H9 (cell line): Measurements from ENCODE around the gene ROBO1. TPM values are rescaled to one million over a fixed set of nuclear protein-coding genes. Genes with fewer than 3 reads are reported as not detected.

Source experiments
- DNase-seq: peaks from one replicate; pipeline ENCODE4 v3.0.0-alpha.2; 2017
- H2AFZ ChIP-seq: one replicate; pipeline ENCODE4 v1.6.1; 2013; ENCODE audit warnings: mild to moderate bottlenecking, low read length, control low read depth, moderate library complexity
- H2AK5ac ChIP-seq: 2 replicates; pipeline ENCODE4 v1.6.1; 2013; ENCODE audit warnings: low read length, control low read depth, mixed read lengths; ENCODE audit not compliant: insufficient read length
- H2BK120ac ChIP-seq: one replicate; pipeline ENCODE4 v1.6.1; 2013; ENCODE audit warnings: low read depth, mild to moderate bottlenecking, low read length, control low read depth, inconsistent platforms; ENCODE audit not compliant: poor library complexity, severe bottlenecking
- H2BK12ac ChIP-seq: 2 replicates; pipeline ENCODE4 v1.6.1; 2013; ENCODE audit warnings: low read length, control low read depth, mixed read lengths, low read depth; ENCODE audit not compliant: insufficient read length
- H2BK15ac ChIP-seq: 2 replicates; pipeline ENCODE4 v1.6.1; 2013; ENCODE audit warnings: low read depth, low read length, control low read depth
- H2BK20ac ChIP-seq: one replicate; pipeline ENCODE4 v1.6.1; 2013; ENCODE audit warnings: low read depth, mild to moderate bottlenecking, low read length, control low read depth, inconsistent platforms; ENCODE audit not compliant: poor library complexity, severe bottlenecking
- H2BK5ac ChIP-seq: 2 replicates; pipeline ENCODE4 v1.6.1; 2013; ENCODE audit warnings: low read length, control low read depth, mixed read lengths; ENCODE audit not compliant: insufficient read length
- H3K14ac ChIP-seq: 2 replicates; pipeline ENCODE4 v1.6.1; 2013; ENCODE audit warnings: low read length, control low read depth; ENCODE audit not compliant: insufficient read depth
- H3K18ac ChIP-seq: 2 replicates; pipeline ENCODE4 v1.6.1; 2013; ENCODE audit warnings: low read depth, mild to moderate bottlenecking, mixed read lengths, low read length, control low read depth; ENCODE audit not compliant: insufficient read length
- H3K23ac ChIP-seq: 2 replicates; pipeline ENCODE4 v1.6.1; 2013; ENCODE audit warnings: low read length, control low read depth, mixed read lengths, low read depth; ENCODE audit not compliant: insufficient read length
- H3K23me2 ChIP-seq: 2 replicates; pipeline ENCODE4 v1.6.1; 2013; ENCODE audit warnings: low read depth, mild to moderate bottlenecking, mixed read lengths, low read length, control low read depth; ENCODE audit not compliant: insufficient read length, poor library complexity, severe bottlenecking
- H3K27ac ChIP-seq: 2 replicates; pipeline ENCODE4 v1.5.1; 2013; ENCODE audit warnings: low read length, control low read depth, mixed read lengths, low read depth; ENCODE audit not compliant: insufficient read length
- H3K27me3 ChIP-seq: 2 replicates; pipeline ENCODE4 v1.6.1; 2013; ENCODE audit warnings: low read length, control low read depth, inconsistent platforms; ENCODE audit not compliant: insufficient read depth
- H3K4ac ChIP-seq: 2 replicates; pipeline ENCODE4 v1.6.1; 2013; ENCODE audit warnings: low read depth, mild to moderate bottlenecking, control low read depth, inconsistent platforms, low read length, moderate library complexity
- H3K4me1 ChIP-seq: 2 replicates; pipeline ENCODE4 v1.6.1; 2013; ENCODE audit warnings: low read length, control low read depth, inconsistent platforms; ENCODE audit not compliant: insufficient read depth
- H3K4me2 ChIP-seq: 2 replicates; pipeline ENCODE4 v1.6.1; 2013; ENCODE audit warnings: low read length, control low read depth, mixed read lengths; ENCODE audit not compliant: insufficient read length, insufficient read depth
- H3K56ac ChIP-seq: 2 replicates; pipeline ENCODE4 v1.6.1; 2013; ENCODE audit warnings: low read depth, mild to moderate bottlenecking, mixed read lengths, low read length, control low read depth; ENCODE audit not compliant: insufficient read length
- H3K79me1 ChIP-seq: 2 replicates; pipeline ENCODE4 v1.6.1; 2013; ENCODE audit warnings: low read depth, mild to moderate bottlenecking, moderate library complexity, low read length, control low read depth, inconsistent platforms; ENCODE audit not compliant: insufficient read depth, poor library complexity, severe bottlenecking
- H3K79me2 ChIP-seq: 2 replicates; pipeline ENCODE4 v1.6.1; 2013; ENCODE audit warnings: low read length, control low read depth, inconsistent platforms; ENCODE audit not compliant: insufficient read depth
- H3K9ac ChIP-seq: 2 replicates; pipeline ENCODE4 v1.6.1; 2013; ENCODE audit warnings: low read length, control low read depth, mixed read lengths; ENCODE audit not compliant: insufficient read length; ENCODE audit errors: extremely low read depth
- H3K9me3 ChIP-seq: one replicate; pipeline ENCODE4 v1.6.1; 2013; ENCODE audit warnings: low read depth, low read length, inconsistent platforms; ENCODE audit not compliant: control insufficient read depth
- H3T11ph ChIP-seq: one replicate; pipeline ENCODE4 v1.6.1; 2013; ENCODE audit warnings: mild to moderate bottlenecking, low read length, control low read depth, inconsistent platforms
- H4K20me1 ChIP-seq: one replicate; pipeline ENCODE4 v1.6.1; 2013; ENCODE audit not compliant: control insufficient read depth, insufficient read length, insufficient read depth
- H4K5ac ChIP-seq: 2 replicates; pipeline ENCODE4 v1.6.1; 2013; ENCODE audit warnings: low read depth, mild to moderate bottlenecking, mixed read lengths, low read length, control low read depth; ENCODE audit not compliant: insufficient read length
- H4K8ac ChIP-seq: replicated peaks from 2 replicates; pipeline ENCODE4 v1.6.1; 2013; ENCODE audit warnings: low read length, control low read depth, mixed read lengths, low read depth; ENCODE audit not compliant: insufficient read length
- H4K91ac ChIP-seq: 2 replicates; pipeline ENCODE4 v1.6.1; 2013; ENCODE audit warnings: low read depth, mild to moderate bottlenecking, moderate library complexity, mixed read lengths, low read length, control low read depth; ENCODE audit not compliant: insufficient read length
- H3K27ac Mint-ChIP-seq, 3 experiments: 2 replicates in 2 of 3; 3 replicates in 1 of 3; pipeline ENCODE4 v1.8.0; 2020 to 2021; ENCODE audit warnings: mixed read lengths in 3 of 3, mild to moderate bottlenecking in 1 of 3, moderate library complexity in 1 of 3
- H3K27me3 Mint-ChIP-seq: 2 replicates; pipeline ENCODE4 v1.8.0; 2021; ENCODE audit warnings: low read depth, mild to moderate bottlenecking, moderate library complexity, mixed read lengths
- H3K36me3 Mint-ChIP-seq, 3 experiments: 2 replicates in 2 of 3; 3 replicates in 1 of 3; pipeline ENCODE4 v1.8.0; 2020 to 2021; ENCODE audit warnings: low read depth in 3 of 3, mixed read lengths in 3 of 3; ENCODE audit not compliant: insufficient read depth in 1 of 3
- H3K4me1 Mint-ChIP-seq, 2 experiments: 2 replicates each; pipeline ENCODE4 v1.8.0; 2020; ENCODE audit warnings: mixed read lengths in 2 of 2
- H3K4me3 Mint-ChIP-seq, 2 experiments: 2 replicates in 1 of 2; 3 replicates in 1 of 2; pipeline ENCODE4 v1.8.0; 2020 to 2021; ENCODE audit warnings: mild to moderate bottlenecking in 2 of 2, mixed read lengths in 2 of 2, moderate library complexity in 1 of 2
- H3K9me3 Mint-ChIP-seq, 2 experiments: 2 replicates in 1 of 2; 3 replicates in 1 of 2; pipeline ENCODE4 v1.8.0; 2020; ENCODE audit warnings: mild to moderate bottlenecking in 2 of 2, mixed read lengths in 2 of 2, moderate library complexity in 1 of 2
- WGBS: extraction: QIAGEN DNeasy Blood & Tissue Kit; methylation state at CpG from one replicate; pipeline ENCODE4 v1.1.7; 2013; ENCODE audit warnings: missing lambda C conversion rate, low lambda C conversion rate, mixed read lengths; ENCODE audit not compliant: insufficient read length; ENCODE audit errors: extremely low coverage; 5-methylcytosine and 5-hydroxymethylcytosine counted together
- total RNA-seq: library from RNA; stranded (reverse); gene quantifications from 2 replicates; pipeline ENCODE4 v1.2.1, GENCODE V29; 2021
- TF ChIP-seq, protein P1 (sequence below): fragments of 200-600 bp; sonication (generic); conservative IDR thresholded peaks from 3 replicates; pipeline ENCODE4 v1.8.0; 2021; ENCODE audit warnings: antibody characterized with exemption, mild to moderate bottlenecking

Gene ROBO1
- total RNA-seq, 1 experiment from 2014 or later, result 62.7 TPM

DNA sequence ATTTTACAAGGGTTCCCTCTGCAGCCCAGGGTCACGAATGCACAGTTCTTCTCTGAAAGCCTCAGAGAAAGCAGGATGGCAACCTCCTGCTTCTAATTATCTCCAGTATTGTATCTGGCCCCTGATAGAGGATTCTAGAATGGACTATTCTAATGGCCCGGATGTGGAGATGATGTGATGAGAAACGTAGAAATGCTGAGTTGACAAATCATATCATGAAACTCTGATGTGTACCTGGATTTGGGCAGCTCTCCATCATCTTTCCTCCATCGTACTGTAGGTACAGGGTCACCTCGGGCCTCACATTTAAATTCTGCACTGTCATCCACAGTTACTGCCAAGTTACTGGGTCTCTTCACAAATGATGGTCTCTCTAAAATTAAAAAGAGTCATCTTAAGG lies 1050.8 kb downstream of the ROBO1 start:
- WGBS, result no CpG with 5 or more reads among the region's 5 CpGs
- TF ChIP-seq, protein P1, sequence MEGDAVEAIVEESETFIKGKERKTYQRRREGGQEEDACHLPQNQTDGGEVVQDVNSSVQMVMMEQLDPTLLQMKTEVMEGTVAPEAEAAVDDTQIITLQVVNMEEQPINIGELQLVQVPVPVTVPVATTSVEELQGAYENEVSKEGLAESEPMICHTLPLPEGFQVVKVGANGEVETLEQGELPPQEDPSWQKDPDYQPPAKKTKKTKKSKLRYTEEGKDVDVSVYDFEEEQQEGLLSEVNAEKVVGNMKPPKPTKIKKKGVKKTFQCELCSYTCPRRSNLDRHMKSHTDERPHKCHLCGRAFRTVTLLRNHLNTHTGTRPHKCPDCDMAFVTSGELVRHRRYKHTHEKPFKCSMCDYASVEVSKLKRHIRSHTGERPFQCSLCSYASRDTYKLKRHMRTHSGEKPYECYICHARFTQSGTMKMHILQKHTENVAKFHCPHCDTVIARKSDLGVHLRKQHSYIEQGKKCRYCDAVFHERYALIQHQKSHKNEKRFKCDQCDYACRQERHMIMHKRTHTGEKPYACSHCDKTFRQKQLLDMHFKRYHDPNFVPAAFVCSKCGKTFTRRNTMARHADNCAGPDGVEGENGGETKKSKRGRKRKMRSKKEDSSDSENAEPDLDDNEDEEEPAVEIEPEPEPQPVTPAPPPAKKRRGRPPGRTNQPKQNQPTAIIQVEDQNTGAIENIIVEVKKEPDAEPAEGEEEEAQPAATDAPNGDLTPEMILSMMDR, result no peak
- Histone ChIP-seq H3T11ph (no peak overlapping the region), H4K91ac (no peak overlapping the region), H3K23me2 (no peaks in the 10 kb centered on the region), H3K4ac (no peak overlapping the region), H4K20me1 (no peaks in the 10 kb centered on the region), H3K79me2 (no peaks in the 10 kb centered on the region), H4K5ac (no peak overlapping the region), H2BK120ac (no peak overlapping the region), H3K14ac (no peak overlapping the region), H3K4me1 (no peaks in the 10 kb centered on the region), H4K8ac (no peak overlapping the region), H3K9me3 (no peaks in the 10 kb centered on the region), H3K4me2 (no peak overlapping the region), H2BK12ac (no peak overlapping the region), H3K27me3 (no peaks in the 10 kb centered on the region), H3K56ac (no peak overlapping the region), H3K27ac (no peak overlapping the region), H3K23ac (no peak overlapping the region), H3K18ac (no peak overlapping the region), H3K9ac (no peak overlapping the region), H2BK15ac (no peak overlapping the region), H2BK20ac (no peak overlapping the region), H2AFZ (no peak overlapping the region), H2BK5ac (no peak overlapping the region), H3K79me1 (no peaks in the 10 kb centered on the region), H2AK5ac (no peak overlapping the region)
- H3K27ac Mint-ChIP-seq, result no peak overlapping the region; a peak in 1 of 7 replicates
- peaks cover 4 to 5% of the 10 kb centered on the region in 2 experiments for H3K4me1 Mint-ChIP-seq
- no peaks in the 10 kb centered on the region for H3K27me3 Mint-ChIP-seq
- peaks cover 8 to 17% (median 11%) of the 10 kb centered on the region in 3 experiments; a peak in 5 of 7 replicates for H3K36me3 Mint-ChIP-seq
- no peak for DNase-seq
- no peaks in the 10 kb centered on the region for H3K9me3 Mint-ChIP-seq
- no peak overlapping the region; a peak in 1 of 5 replicates for H3K4me3 Mint-ChIP-seq
